Epithelial cell of prostate (primary cell): ENCODE data around the gene KDSR.

Source experiments
- DNase-seq: peaks from one replicate; pipeline ENCODE4 v3.0.0-alpha.2; 2011; ENCODE audit warnings: low read depth, low spot score
- H3K27ac ChIP-seq: fragments of 450-650 bp; 2 replicates; pipeline ENCODE4 v1.5.1; 2017; ENCODE audit warnings: mild to moderate bottlenecking

The KDSR gene, protein sequence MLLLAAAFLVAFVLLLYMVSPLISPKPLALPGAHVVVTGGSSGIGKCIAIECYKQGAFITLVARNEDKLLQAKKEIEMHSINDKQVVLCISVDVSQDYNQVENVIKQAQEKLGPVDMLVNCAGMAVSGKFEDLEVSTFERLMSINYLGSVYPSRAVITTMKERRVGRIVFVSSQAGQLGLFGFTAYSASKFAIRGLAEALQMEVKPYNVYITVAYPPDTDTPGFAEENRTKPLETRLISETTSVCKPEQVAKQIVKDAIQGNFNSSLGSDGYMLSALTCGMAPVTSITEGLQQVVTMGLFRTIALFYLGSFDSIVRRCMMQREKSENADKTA

DNA sequence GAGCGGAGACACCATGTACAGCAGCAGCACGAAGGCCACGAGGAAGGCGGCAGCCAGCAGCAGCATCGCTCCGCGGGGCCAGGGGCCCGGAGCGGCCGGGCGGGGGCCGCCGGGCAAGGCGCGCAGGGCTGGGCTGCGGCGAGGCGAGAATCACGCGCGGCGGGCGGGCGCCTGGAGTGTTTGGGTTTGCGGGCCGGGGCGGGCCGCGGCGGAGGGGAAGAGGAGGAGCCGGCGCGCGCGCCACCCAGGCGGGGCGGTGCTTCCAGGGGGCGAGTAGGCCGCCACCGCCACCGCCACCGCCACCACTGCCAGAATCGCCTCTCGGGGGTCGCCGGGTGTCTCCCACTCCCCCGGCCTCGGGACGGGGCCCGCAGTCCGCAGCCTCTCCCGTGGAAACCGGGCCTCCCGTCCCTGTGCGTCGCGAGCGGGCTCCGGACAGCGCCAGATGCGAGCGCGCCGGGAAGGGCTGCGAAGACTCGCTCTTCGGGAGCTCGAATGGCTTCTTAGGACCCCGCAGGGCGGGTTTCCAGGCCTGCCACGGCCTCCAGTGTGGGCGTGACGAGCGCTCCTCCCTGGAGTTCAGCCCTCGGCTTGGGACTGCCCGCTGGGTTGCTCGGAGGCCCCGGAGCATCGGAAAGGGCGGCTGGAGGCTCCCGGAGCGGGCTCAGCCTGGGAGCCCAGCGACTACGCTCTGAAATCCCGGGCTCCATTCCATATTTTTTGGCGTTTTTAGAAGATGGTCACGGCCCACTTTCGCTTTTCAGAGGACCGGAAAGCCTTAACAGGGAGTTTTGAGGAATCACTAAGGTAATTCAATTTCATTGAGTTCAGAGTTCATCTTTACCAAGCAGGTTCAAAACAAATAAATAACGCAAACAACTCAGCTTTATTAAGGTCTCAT lies at the start of gene KDSR:
Gene KDSR, minus strand, starts transcription at position 154 of the 901 bp plus-strand sequence. Its CDS starts 88 bp downstream, at position 66.
- H3K27ac ChIP-seq = peak within 1 kb of the TSS; percentile 90
- peak; percentile 90 for DNase-seq

DNA sequence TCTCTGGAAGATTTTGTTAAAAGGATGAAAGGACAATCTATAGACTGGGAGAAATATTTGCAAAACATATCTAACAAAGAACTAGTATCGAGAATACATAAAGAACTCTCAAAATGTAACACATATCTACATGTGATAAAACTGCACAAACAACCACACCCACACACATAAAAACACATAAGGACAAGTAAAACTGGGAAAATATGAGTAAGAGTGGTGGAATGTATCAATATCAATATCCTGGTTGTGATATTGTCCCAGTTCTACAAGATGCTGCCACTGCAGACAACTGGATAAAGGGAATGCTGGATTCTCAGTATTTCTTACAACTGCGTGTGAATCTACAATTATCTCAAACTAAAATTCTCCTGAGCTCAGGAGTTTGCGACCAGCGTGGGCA lies 45.9 kb upstream of the KDSR start:
- no peak for DNase-seq
- H3K27ac ChIP-seq = peak overlapping the region; percentile 68

DNA sequence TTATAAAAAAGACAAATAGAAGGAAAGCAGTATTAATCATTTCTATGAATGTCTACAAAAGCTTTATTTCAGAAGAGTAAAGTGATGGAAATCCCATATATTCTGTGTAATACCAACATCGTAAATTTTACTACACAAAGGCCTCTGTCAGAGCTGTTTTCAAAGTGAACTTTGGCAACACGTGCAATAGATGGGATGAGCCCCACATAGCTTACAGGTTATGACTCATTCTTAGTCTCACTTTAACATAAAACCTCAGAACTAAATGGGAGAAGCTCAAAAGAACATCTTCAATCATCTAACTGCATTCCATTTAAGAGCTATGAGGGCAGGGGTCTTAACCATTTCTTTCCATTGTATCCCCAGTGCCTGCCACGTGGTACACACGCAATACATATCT lies 43.8 kb upstream of the KDSR start:
- peak; percentile 22 for DNase-seq
- peak overlapping the region; percentile 68 for H3K27ac ChIP-seq

DNA sequence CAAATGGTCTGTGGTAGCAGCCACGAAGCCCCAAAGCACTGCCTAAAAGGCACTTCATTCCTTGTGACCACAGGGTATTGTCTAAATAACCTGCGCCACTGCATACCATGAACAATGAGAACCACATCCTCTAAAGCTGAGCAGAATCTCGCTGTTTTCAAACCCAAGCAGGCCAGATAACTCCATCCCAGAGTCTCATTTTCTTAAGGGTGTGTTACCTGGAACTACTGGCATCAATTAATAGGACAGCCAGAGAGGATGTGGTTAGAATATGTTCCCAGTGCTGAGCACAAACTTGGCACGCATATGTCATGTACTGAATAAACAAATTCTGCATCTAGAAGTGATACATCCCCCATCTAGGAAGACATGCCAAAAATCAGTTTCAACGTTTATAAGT lies 42.3 kb upstream of the KDSR start:
- H3K27ac ChIP-seq = peak overlapping the region; percentile 68
- DNase-seq = peak; percentile 20

DNA sequence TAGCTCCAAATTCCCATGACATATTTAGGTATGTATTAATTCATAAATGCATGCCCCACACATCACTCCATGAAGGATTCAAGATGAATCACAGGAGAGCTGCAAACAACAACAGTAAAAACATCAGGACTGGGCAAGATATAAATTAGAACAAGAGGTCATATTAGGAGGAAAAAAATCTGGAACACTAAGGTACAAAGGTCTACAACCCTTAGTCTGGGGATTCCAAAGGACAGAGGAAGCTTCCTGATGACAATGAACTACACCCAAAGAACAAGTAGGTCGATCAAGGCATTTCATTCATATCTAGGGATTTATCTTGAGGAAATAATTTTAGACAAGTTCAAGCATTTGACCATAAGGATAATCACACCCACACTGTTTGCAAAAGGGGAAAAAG lies 40.7 kb upstream of the KDSR start:
- DNase-seq = no peak
- peak overlapping the region; percentile 68 for H3K27ac ChIP-seq

DNA sequence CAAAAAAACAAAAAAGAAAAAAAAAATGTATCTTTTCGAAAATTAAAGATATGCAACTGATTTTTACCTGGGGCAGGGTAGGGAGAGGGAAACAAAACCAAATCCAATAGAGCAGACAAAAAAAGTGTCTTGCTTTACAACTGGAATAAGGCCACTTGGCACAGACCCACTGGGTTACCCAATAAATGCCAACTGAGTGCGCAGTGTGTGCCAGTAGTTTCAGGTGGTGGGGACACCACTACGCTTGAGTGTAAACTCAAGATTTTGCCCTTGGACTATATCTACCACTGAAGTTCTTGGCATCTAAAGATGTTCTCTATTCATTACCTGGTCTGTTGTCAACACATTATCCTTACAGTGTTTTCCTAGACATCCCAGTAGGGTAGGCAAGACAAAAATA lies 39.0 kb upstream of the KDSR start:
- no peak overlapping the region for H3K27ac ChIP-seq
- DNase-seq = no peak

DNA sequence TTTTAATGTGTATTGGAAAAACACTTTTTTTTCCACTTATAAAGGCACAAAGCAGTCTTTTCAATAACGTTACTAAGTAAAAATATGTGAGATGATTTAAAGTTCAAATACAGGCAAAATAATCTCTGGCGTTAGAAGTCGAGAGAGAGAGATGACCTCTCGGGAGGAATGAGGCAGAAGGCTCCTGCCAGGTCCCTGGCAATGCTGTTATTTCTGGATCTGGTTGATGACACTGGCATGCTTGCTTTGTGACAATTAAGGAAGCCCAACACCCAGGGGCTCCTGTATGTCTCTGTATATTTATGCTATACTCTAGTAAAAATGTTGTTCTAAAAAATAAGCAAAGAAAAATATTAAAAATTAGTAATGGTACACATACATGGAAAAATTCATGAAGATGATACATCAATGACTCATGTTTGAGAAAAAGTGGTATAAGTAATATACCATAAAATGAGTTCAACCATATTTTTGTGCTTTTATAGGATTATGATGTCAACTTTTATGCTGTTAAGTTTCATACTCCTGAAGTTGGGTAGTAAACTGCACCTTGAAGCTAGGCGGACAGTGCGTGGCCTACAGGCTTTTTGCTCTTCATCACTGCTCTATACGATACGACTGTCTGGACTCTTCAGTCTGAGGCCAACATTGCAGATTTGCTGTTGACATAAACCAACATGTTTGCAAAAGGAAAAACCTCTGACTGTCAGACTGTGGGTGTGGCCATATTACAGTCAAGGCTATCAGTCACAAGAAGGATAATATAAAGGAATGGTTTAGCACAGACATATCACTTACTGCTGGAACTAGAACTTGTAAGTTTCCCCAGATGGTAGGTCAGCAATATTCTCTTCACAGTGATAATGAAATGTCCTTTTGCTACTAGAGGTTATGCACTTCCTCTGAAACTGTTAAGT lies 35.5 kb upstream of the KDSR start:
- no peak for DNase-seq
- no peak overlapping the region for H3K27ac ChIP-seq

DNA sequence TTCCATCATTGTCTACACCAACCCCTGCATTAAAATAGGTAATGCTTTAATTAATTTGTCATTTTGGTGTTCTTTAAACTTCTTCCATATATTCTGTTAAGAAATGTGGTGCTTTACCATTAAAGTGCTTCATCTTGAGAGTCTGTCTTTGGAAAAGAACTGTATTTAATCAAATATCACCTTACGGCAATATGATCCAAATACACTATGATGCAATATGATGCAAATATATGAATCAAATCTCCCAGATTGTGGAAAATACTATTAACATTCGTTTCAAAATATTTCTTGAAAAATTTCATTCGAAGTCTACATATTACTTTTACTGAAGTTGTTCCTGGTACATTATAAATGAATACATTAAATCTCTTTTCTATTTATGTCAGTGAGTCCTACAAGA lies 32.3 kb upstream of the KDSR start:
- DNase-seq = no peak
- no peak overlapping the region for H3K27ac ChIP-seq

DNA sequence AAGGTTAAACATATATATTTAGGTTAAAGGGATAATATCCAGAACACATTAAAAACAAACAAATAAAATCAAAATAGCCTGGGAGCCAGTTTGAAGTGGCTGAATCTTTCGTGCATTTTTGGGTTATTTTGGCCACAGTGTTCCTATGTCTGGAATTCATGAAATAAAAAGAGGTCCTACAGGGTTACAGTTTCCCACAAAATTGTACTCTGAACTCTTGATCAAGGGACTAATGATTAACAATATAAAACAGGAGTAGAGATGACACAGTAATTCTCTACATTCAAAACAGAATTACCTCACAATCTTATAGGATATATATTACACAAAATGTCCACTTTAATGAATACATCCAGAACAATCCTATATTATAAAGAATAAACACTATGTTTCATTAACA lies 30.3 kb upstream of the KDSR start:
- no peak for DNase-seq
- H3K27ac ChIP-seq = no peak overlapping the region

DNA sequence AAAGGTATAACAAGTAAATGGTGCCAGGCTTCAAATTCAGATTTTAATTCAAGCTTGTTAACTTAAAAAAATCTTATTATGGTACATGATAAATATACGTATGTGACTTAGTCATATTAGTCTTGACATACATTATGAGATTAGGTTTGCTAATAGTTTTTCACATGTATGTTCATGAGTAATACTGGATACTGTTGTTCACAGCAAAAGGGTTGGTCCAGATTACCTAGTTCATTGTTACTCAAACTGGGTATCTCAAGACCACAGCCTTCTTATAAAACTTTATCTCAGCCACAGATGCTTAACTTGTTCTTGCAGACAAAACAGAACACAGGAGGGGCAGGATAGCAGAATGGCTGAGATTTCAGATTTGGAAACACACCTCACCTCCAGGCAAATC lies 28.5 kb upstream of the KDSR start:
- DNase-seq = no peak
- H3K27ac ChIP-seq = no peak overlapping the region

DNA sequence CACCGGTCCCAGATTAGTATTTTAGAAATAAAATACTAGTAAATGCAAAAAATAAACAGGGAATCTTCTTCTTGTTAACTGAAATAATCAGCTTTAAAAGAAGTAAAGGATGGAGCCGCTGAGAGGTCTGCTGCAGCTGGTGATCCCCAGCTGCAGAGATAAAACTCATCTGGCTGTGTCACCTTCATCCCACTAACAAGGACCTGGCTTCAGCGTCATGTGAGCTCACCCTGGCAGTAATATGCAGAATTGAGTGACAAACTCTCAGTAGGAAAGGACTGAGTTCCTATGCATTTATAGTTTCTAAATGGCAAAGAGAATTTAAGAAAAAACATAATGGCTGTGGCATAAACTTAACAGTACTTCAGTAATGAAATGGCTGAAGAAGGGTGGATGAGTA lies 27.9 kb upstream of the KDSR start:
- no peak overlapping the region for H3K27ac ChIP-seq
- no peak for DNase-seq

DNA sequence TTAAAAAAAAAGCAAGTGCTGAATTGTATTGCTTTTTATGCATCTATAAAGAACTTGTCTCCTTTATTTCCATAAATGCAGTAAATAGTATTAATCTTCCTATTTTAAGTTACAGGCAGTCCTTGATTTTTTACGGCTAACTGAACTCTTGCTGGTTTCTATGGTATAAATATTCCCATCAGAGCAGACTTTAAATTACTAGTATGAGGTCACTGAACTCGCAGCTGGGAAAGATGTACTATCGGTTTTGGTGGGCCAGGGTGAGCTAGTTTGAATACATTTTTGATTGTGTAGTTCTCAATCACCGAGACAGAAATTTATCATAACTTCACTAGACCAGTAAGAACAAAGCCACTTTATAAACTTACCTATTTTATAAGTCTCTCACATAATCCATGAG lies 20.9 kb upstream of the KDSR start:
- no peak overlapping the region for H3K27ac ChIP-seq
- no peak for DNase-seq

DNA sequence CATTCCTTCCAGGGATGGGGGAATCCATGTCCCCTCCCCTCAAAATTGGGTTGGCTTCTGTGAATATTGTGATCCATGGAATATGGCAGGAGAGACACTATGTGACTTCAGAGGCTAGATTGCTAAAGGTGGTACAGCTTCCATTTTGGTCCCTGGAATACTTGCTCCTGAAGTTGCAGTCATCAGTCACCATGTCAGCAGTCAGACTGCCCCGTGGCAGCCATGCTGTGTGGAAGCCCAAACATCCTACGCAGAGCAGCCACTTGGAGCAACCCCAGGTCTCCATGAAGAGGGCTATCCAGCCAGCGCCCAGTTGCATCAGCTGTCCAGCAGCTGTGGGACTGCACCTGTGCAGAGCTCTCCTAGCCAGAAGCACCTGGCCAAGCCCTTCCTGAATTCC lies 15.8 kb upstream of the KDSR start:
- DNase-seq = no peak
- H3K27ac ChIP-seq = no peak overlapping the region

DNA sequence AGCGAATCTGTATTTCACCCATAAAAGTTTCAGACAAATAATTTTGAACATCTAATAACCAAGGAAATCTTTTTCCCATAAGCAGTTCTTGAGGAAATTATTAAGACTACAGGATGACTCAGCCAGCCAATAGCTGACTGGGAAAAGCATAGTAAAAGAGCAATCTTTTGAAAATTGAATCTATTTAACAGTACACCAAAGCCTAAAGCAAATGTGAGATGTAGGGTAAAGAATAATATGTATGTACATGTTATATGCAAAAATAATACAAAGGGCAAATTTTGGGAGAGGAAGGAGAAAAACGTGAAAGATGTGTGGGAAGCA lies 12.6 kb upstream of the KDSR start:
- peak overlapping the region; percentile 16 for H3K27ac ChIP-seq
- DNase-seq = no peak

DNA sequence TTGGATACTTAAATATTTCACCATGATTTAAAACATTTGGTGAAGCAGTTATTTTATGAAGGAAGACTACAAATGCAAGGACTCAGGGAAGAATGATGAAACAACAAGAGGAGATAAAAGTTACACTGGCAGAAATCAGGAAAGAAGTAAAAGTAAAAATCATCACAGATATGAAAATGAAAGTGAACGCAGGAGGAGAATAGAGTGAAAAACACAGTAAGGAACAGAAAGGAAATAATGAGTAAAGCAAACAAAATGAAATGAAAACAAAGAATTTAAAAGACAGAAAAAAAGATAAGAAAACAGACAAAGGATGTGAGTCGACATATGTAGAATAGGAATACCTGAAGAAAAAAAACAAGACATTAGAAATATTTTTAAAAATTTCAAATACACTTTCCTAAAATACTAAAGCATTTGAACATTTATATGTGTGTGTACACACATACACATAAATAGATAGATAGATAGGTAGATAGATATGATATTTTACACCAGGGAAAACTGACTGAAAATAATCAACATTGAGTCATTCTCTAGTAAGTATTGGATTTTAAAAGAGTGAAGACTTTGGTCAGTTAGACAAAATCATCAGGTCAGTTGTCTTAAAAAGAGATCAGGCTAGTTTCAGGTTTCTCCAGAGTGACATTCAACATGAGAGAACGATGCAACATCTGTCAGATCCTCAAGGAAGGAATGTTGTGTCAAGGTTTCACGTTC lies 12.1 kb upstream of the KDSR start:
- H3K27ac ChIP-seq = peak overlapping the region; percentile 16
- no peak for DNase-seq

DNA sequence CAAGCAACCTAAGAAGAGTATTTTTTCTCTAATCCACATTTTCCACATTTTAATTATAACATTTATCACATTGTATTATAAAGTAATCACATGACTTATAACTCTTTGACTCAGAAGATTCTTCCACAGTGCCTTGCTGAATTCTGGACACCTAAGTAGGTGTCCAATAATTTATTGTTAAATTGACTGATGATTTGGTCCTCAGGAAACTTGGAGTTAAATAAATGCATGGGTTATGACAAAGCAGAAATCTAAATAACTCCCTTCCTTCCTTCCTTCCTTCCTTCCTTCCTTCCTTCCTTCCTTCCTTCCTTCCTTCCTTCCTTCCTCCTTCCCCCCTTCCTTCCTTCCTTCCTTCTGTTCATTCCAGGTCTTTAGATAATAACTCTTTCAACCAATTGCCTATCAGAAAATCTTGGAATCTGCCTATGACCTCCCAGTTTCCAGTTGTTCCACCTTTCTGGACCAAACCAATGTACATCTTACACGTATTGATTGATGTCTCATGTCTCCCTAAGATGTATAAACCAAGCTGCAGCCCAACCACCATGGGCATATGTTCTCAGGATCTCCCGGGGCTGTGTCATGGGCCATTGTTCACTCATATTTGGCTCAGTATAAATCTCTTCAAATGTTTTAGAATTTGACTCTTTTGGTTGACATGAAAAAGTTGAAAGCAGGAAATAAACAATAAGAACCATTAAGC lies 10.4 kb upstream of the KDSR start:
- no peak for DNase-seq
- H3K27ac ChIP-seq = no peak overlapping the region

DNA sequence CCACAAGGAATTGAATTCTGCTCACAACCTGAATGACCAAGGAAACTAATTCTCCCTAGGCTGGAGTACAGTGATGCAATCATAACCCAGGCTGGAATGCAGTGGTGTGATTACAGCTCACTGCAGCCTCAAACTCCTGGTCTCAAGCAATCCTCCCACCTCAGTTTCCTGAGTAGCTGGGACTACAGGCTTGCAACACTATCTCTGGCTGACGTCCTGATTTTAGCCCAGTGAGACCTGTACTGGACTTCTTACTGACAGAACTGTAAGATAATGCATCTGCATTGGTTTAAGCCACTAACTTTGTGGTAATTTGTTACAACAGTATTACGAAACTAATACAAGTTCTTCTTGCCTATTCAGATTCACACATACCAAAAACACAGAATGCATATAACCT lies 9.5 kb upstream of the KDSR start:
- no peak overlapping the region for H3K27ac ChIP-seq
- DNase-seq = no peak

DNA sequence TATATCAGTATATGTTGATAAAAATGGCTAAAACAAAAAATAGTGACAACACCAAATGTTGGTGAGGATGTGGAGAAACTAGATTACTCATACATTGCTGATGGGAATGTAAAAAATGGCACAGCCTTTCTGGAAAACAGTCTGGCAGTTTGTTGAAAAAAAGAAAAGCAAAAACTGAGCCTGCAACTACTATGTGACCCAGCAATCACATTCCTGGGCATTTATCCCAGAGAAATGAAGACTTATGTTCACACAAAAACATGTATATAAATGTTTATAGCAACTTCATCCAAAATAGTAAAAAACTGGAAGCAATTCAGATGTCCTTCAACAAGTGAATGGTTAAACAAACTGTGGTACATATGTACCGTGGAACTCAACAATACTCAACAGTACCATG lies 7.5 kb upstream of the KDSR start:
- no peak overlapping the region for H3K27ac ChIP-seq
- no peak for DNase-seq

DNA sequence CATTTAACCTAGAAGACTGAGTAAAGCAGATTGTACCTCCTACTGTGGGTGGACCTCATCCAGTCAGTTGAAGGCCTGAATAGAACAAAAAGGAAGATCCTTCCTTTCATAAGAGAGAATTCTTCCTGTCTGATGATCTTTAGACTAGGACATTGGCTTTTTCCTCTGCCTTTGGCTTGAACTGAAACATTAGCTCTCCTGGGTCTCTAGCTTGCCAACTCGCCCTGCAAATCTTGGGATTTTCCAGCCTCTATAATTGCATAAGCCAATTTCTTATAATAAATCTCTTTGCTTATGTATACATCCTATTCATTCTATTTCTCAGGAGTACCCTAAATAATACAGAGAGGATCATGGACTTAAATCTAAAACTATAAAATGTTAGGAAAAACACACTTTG lies 6.2 kb upstream of the KDSR start:
- no peak overlapping the region for H3K27ac ChIP-seq

More for the DNA sequence above, 6.2 kb upstream of the KDSR start:
- DNase-seq = no peak
